ENCODE measurements around the gene ARHGAP18.
"Not testable (repeated sequence)": the region's sequence is repeated elsewhere in the genome, so short reads cannot be mapped to it uniquely, and the experiment has no call there.

Gene ARHGAP18

DNA sequence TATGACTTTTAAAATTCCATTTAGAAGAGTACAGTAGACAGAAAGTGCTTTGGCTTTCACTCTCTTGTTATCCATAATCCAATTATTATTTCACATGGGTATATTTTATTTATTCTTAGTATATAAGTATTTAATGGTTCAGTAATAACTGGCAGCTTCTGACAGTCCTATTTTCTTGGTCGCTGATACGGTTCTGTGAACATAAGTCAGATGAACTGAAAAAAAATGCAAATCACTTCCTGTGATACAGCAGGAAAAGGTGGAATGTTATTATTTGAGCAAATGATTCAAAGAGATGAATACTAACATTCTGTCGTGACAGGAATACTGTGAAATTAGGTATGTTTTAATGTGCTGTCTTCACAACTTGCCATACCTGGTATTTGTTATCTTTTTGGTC is 132.3 kb downstream of the ARHGAP18 start:
- Histone ChIP-seq H3K4me3 (ENCODE audit: insufficient read depth, low read length, poor library complexity, severe bottlenecking) (no peak overlapping the region), H3F3A (ENCODE audit: insufficient read depth) (no peaks in the 10 kb centered on the region), H3K9me3 (ENCODE audit: insufficient read depth, low read length) (no peaks in the 10 kb centered on the region), H3K9me2 (replicated peaks; ENCODE audit: insufficient read depth, low read length) (no peaks in the 10 kb centered on the region), H3K4me2 (ENCODE audit: low read depth, low read length, poor library complexity, severe bottlenecking) (no peak overlapping the region), H3K9ac (ENCODE audit: low read length) (no peak overlapping the region), H3K27ac (ENCODE audit: low read depth, low read length) (no peak overlapping the region), H4K20me1 (ENCODE audit: low read depth, low read length) (no peaks in the 10 kb centered on the region), H3K79me2 (ENCODE audit: insufficient read depth, low read length) (no peaks in the 10 kb centered on the region), H3K36me3 (ENCODE audit: low read length) (no peaks in the 10 kb centered on the region), H3K27me3 (ENCODE audit: low read length) (no peaks in the 10 kb centered on the region), H2AFZ (ENCODE audit: low read depth, low read length, severe bottlenecking) (no peak overlapping the region)
- no peak for TF ChIP-seq EZH2phosphoT487 (conservative IDR thresholded peaks at IDR 0.05; ENCODE audit: low read length)
- TF ChIP-seq, protein P1, sequence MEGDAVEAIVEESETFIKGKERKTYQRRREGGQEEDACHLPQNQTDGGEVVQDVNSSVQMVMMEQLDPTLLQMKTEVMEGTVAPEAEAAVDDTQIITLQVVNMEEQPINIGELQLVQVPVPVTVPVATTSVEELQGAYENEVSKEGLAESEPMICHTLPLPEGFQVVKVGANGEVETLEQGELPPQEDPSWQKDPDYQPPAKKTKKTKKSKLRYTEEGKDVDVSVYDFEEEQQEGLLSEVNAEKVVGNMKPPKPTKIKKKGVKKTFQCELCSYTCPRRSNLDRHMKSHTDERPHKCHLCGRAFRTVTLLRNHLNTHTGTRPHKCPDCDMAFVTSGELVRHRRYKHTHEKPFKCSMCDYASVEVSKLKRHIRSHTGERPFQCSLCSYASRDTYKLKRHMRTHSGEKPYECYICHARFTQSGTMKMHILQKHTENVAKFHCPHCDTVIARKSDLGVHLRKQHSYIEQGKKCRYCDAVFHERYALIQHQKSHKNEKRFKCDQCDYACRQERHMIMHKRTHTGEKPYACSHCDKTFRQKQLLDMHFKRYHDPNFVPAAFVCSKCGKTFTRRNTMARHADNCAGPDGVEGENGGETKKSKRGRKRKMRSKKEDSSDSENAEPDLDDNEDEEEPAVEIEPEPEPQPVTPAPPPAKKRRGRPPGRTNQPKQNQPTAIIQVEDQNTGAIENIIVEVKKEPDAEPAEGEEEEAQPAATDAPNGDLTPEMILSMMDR (IDR thresholded peaks at IDR 0.05; ENCODE audit: insufficient read depth, low read length, poor library complexity, severe bottlenecking), result no peak

DNA sequence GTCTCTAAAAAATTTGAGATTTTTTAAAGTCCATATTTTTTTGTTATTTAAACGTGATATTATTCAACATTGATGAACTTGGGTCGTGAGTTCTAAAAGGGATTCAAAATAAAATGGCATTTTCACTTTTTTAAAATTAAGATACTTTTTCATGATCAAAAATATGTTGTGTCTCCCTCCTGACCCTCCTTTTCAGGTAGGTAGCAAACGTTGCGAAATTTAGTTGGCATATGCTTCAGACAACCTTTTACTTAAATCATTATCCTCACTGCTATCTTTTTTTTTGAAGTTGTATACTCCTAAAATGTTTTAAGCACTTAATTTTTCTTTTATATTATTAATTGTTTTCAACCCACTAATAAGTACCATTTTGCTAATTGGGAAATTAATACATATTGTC is 133.5 kb downstream of the ARHGAP18 start:
- Histone ChIP-seq H3F3A (ENCODE audit: insufficient read depth) (no peaks in the 10 kb centered on the region), H3K27ac (ENCODE audit: low read depth, low read length) (no peak overlapping the region), H4K20me1 (ENCODE audit: low read depth, low read length) (no peaks in the 10 kb centered on the region), H3K9me3 (ENCODE audit: insufficient read depth, low read length) (no peaks in the 10 kb centered on the region), H3K4me2 (ENCODE audit: low read depth, low read length, poor library complexity, severe bottlenecking) (no peak overlapping the region), H3K9me2 (replicated peaks; ENCODE audit: insufficient read depth, low read length) (no peaks in the 10 kb centered on the region), H3K4me3 (ENCODE audit: insufficient read depth, low read length, poor library complexity, severe bottlenecking) (no peak overlapping the region), H3K27me3 (ENCODE audit: low read length) (no peaks in the 10 kb centered on the region), H3K9ac (ENCODE audit: low read length) (no peak overlapping the region), H3K79me2 (ENCODE audit: insufficient read depth, low read length) (no peaks in the 10 kb centered on the region), H3K36me3 (ENCODE audit: low read length) (no peaks in the 10 kb centered on the region), H2AFZ (ENCODE audit: low read depth, low read length, severe bottlenecking) (no peak overlapping the region)
- no peak for TF ChIP-seq EZH2phosphoT487 (conservative IDR thresholded peaks at IDR 0.05; ENCODE audit: low read length)
- TF ChIP-seq, protein P1 (IDR thresholded peaks at IDR 0.05; ENCODE audit: insufficient read depth, low read length, poor library complexity, severe bottlenecking), result no peak

GRCh38 chr6:129575378-129576118 is 134.4 kb downstream of the ARHGAP18 start:
- Histone ChIP-seq H3K9me3 (ENCODE audit: insufficient read depth, low read length) (no peaks in the 10 kb centered on the region), H3K9ac (ENCODE audit: low read length) (no peak overlapping the region), H3F3A (ENCODE audit: insufficient read depth) (no peaks in the 10 kb centered on the region), H3K36me3 (ENCODE audit: low read length) (no peaks in the 10 kb centered on the region), H3K4me2 (ENCODE audit: low read depth, low read length, poor library complexity, severe bottlenecking) (no peak overlapping the region), H3K79me2 (ENCODE audit: insufficient read depth, low read length) (no peaks in the 10 kb centered on the region), H3K4me3 (ENCODE audit: insufficient read depth, low read length, poor library complexity, severe bottlenecking) (no peak overlapping the region), H2AFZ (ENCODE audit: low read depth, low read length, severe bottlenecking) (no peak overlapping the region), H3K9me2 (replicated peaks; ENCODE audit: insufficient read depth, low read length) (no peaks in the 10 kb centered on the region), H3K27ac (ENCODE audit: low read depth, low read length) (no peak overlapping the region), H3K27me3 (ENCODE audit: low read length) (no peaks in the 10 kb centered on the region), H4K20me1 (ENCODE audit: low read depth, low read length) (no peaks in the 10 kb centered on the region)
- no peak for TF ChIP-seq EZH2phosphoT487 (conservative IDR thresholded peaks at IDR 0.05; ENCODE audit: low read length)
- TF ChIP-seq, protein P1 (IDR thresholded peaks at IDR 0.05; ENCODE audit: insufficient read depth, low read length, poor library complexity, severe bottlenecking), result no peak

DNA sequence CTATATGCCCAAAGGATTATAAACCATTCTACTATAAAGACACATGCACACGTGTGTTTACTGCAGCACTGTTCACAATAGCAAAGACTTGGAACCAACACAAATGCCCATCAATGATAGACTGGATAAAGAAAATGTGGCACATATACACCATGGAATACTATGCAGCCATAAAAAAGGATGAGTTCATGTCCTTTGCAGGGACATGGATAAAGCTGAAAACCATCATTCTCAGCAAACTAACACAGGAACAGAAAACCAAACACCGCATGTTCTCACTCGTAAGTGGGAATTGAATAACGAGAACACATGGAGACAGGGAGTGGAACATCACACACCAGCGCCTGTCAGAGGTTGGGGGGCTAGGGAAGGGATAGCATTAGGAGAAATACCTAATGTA is 135.4 kb downstream of the ARHGAP18 start:
- not testable (repeated sequence) for H3K79me2 ChIP-seq (ENCODE audit: insufficient read depth, low read length); H2AFZ ChIP-seq (ENCODE audit: low read depth, low read length, severe bottlenecking); H3F3A ChIP-seq (ENCODE audit: insufficient read depth); H3K9me2 ChIP-seq (replicated peaks; ENCODE audit: insufficient read depth, low read length); H3K4me2 ChIP-seq (ENCODE audit: low read depth, low read length, poor library complexity, severe bottlenecking); H3K4me3 ChIP-seq (ENCODE audit: insufficient read depth, low read length, poor library complexity, severe bottlenecking); H3K9me3 ChIP-seq (ENCODE audit: insufficient read depth, low read length); H3K27ac ChIP-seq (ENCODE audit: low read depth, low read length); H3K36me3 ChIP-seq (ENCODE audit: low read length); H3K9ac ChIP-seq (ENCODE audit: low read length); H3K27me3 ChIP-seq (ENCODE audit: low read length); H4K20me1 ChIP-seq (ENCODE audit: low read depth, low read length)

- H4K20me1 ChIP-seq (ENCODE audit: low read depth, low read length); H3K9me3 ChIP-seq (ENCODE audit: insufficient read depth, low read length); H3K27ac ChIP-seq (ENCODE audit: low read depth, low read length); H3F3A ChIP-seq (ENCODE audit: insufficient read depth); H3K4me2 ChIP-seq (ENCODE audit: low read depth, low read length, poor library complexity, severe bottlenecking); H3K9me2 ChIP-seq (replicated peaks; ENCODE audit: insufficient read depth, low read length); H3K4me3 ChIP-seq (ENCODE audit: insufficient read depth, low read length, poor library complexity, severe bottlenecking); H3K36me3 ChIP-seq (ENCODE audit: low read length); H3K79me2 ChIP-seq (ENCODE audit: insufficient read depth, low read length); H2AFZ ChIP-seq (ENCODE audit: low read depth, low read length, severe bottlenecking); H3K9ac ChIP-seq (ENCODE audit: low read length); H3K27me3 ChIP-seq (ENCODE audit: low read length): not testable (repeated sequence)
Measured at GRCh38 chr6:129570929-129571328, 139.0 kb downstream of the ARHGAP18 start.

All from SU-DHL-6 (cell line).